HCT116 (cell line): ENCODE results near the gene DNAJC4. TPM values are rescaled to one million over a fixed set of nuclear protein-coding genes. Genes with fewer than 3 reads are reported as not detected.

Source experiments
- ATAC-seq: fragments of 200-7000 bp; cut with Tn5 transposase; 2 replicates; pipeline ENCODE4 v1.9.1; 2020; ENCODE audit warnings: mild to moderate bottlenecking, moderate library complexity
- BruUV-seq: library from RNA; stranded (reverse); fragments of 400-500 nt; replicated peaks from 2 replicates; lab custom pipeline; 2021; lab: Mats Ljungman, UMichigan
- CTCF ChIA-PET: fragments of 300-600 bp; sonication (Branson Sonifier 250); formaldehyde crosslinking; loops from one replicate; lab custom pipeline; 2021; ENCODE audit warnings: antibody characterized with exemption; lab: Charles Lee
- POLR2A ChIA-PET: fragments of 300-600, 350-600 bp; sonication (Branson Sonifier 250); formaldehyde crosslinking; loops from one replicate; lab custom pipeline; 2021; ENCODE audit warnings: antibody characterized with exemption; lab: Charles Lee
- RAD21 ChIA-PET, 2 experiments: fragments of 300-600 bp; sonication (Branson Sonifier 250); formaldehyde crosslinking; loops; one replicate each; lab custom pipeline; 2023; ENCODE audit warnings: low total read pairs in 2 of 2; ENCODE audit not compliant: uncharacterized antibody in 2 of 2, unreplicated experiment in 2 of 2, low non-redundant PET in 1 of 2; lab: Charles Lee
- DNase-seq: peaks from one replicate; pipeline ENCODE4 v3.0.0-alpha.2; 2010; ENCODE audit warnings: low read depth, low spot score
- H2AFZ ChIP-seq: fragments of 200-600 bp; shearing (Covaris generic), sonication (generic); 2 replicates; pipeline ENCODE4 v1.6.1; 2017; ENCODE audit warnings: low read depth, mixed run types, mixed read lengths, antibody characterized with exemption, low read length; ENCODE audit not compliant: poor library complexity, severe bottlenecking
- H3K27ac ChIP-seq: 2 replicates; pipeline ENCODE4 v1.5.1; 2012; ENCODE audit warnings: low read depth, low read length
- H3K27me3 ChIP-seq: fragments of 200-600 bp; sonication (generic); 2 replicates; pipeline ENCODE4 v1.6.1; 2016; ENCODE audit warnings: mixed run types, low read length, mixed read lengths; ENCODE audit not compliant: insufficient read depth
- H3K36me3 ChIP-seq, 2 experiments: fragments of 200-500 bp in 1 of 2; fragments of 200-600 bp in 1 of 2; sonication (Bioruptor generic) in 1 of 2; sonication (generic) in 1 of 2; 2 replicates each; pipeline versions ENCODE4 v1.5.1 to v1.6.1; 2014 to 2016; ENCODE audit warnings: low read length in 2 of 2, inconsistent platforms in 1 of 2, mixed read lengths in 1 of 2, mixed run types in 1 of 2; ENCODE audit not compliant: insufficient read depth in 2 of 2, control insufficient read depth in 1 of 2
- H3K4me1 ChIP-seq, 2 experiments: fragments of 200-600 bp in 1 of 2; sonication (generic) in 1 of 2; 2 replicates each; pipeline versions ENCODE4 v1.5.1 to v1.6.1; 2012 to 2017; ENCODE audit warnings: low read length in 2 of 2, inconsistent platforms in 1 of 2, mild to moderate bottlenecking in 1 of 2, mixed read lengths in 1 of 2, mixed run types in 1 of 2, moderate library complexity in 1 of 2; ENCODE audit not compliant: insufficient read depth in 2 of 2, control insufficient read depth in 1 of 2
- H3K4me2 ChIP-seq: fragments of 200-600 bp; sonication (generic); 2 replicates; pipeline ENCODE4 v1.6.1; 2017; ENCODE audit warnings: mixed run types, low read length, mixed read lengths
- H3K4me3 ChIP-seq, 2 experiments: fragments of 200-600 bp in 1 of 2; sonication (generic) in 1 of 2; replicated peaks in 1 of 2; 2 replicates each; pipeline ENCODE4 v1.5.1; 2011 to 2016; ENCODE audit warnings: low read length in 2 of 2, control low read depth in 1 of 2, low read depth in 1 of 2, mild to moderate bottlenecking in 1 of 2, mixed read lengths in 1 of 2, mixed run types in 1 of 2
- H3K79me2 ChIP-seq: fragments of 200-600 bp; sonication (generic); 2 replicates; pipeline ENCODE4 v1.6.1; 2017; ENCODE audit warnings: mild to moderate bottlenecking, mixed run types, low read length, moderate library complexity, mixed read lengths; ENCODE audit not compliant: insufficient read depth
- H3K9ac ChIP-seq: fragments of 200-600 bp; sonication (generic); 2 replicates; pipeline ENCODE4 v1.6.1; 2016; ENCODE audit warnings: low read length, mixed read lengths
- H3K9me2 ChIP-seq: fragments of 200-600 bp; sonication (generic), shearing (Covaris generic); 2 replicates; pipeline ENCODE4 v1.6.1; 2017; ENCODE audit warnings: mixed run types, mild to moderate bottlenecking, moderate library complexity; ENCODE audit not compliant: insufficient read depth
- H3K9me3 ChIP-seq, 2 experiments: fragments of 200-500 bp in 1 of 2; fragments of 200-600 bp in 1 of 2; sonication (Bioruptor generic) in 1 of 2; sonication (generic) in 1 of 2; 2 replicates each; pipeline ENCODE4 v1.6.1; 2014 to 2017; ENCODE audit warnings: low read length in 2 of 2, mixed read lengths in 2 of 2, inconsistent platforms in 1 of 2, low read depth in 1 of 2, mild to moderate bottlenecking in 1 of 2, mixed run types in 1 of 2, moderate library complexity in 1 of 2; ENCODE audit not compliant: control insufficient read depth in 1 of 2, insufficient read depth in 1 of 2
- H4K20me1 ChIP-seq: fragments of 200-600 bp; sonication (generic), shearing (Covaris generic); 2 replicates; pipeline ENCODE4 v1.6.1; 2017; ENCODE audit warnings: mixed run types, mild to moderate bottlenecking, moderate library complexity; ENCODE audit not compliant: insufficient read depth
- EGR1 ChIP-seq: IDR thresholded peaks from 2 replicates; pipeline ENCODE4 v1.6.1; 2012; ENCODE audit warnings: low read depth
- ELF1 ChIP-seq: IDR thresholded peaks from 2 replicates; pipeline ENCODE4 v1.6.1; 2012; ENCODE audit warnings: low read depth, borderline replicate concordance
- EZH2 ChIP-seq: fragments of 200-600 bp; sonication (generic); IDR thresholded peaks from 2 replicates; pipeline ENCODE4 v1.6.1; 2017; ENCODE audit warnings: antibody characterized with exemption, mixed run types
- EZH2phosphoT487 ChIP-seq: fragments of 200-600 bp; IDR thresholded peaks from 2 replicates; pipeline ENCODE4 v1.6.1; 2018; ENCODE audit warnings: antibody characterized with exemption, borderline replicate concordance
- JUND ChIP-seq: IDR thresholded peaks from 2 replicates; pipeline ENCODE4 v1.6.1; 2012
- POLR2AphosphoS5 ChIP-seq: IDR thresholded peaks from 2 replicates; pipeline ENCODE4 v1.6.1; 2011; ENCODE audit warnings: mild to moderate bottlenecking, low read depth, low read length, moderate library complexity
- SIN3A ChIP-seq: IDR thresholded peaks from 2 replicates; pipeline ENCODE4 v1.6.1; 2012; ENCODE audit warnings: low read depth
- SP1 ChIP-seq: IDR thresholded peaks from 2 replicates; pipeline ENCODE4 v1.6.1; 2012; ENCODE audit warnings: low read depth
- SRF ChIP-seq: IDR thresholded peaks from 2 replicates; pipeline ENCODE4 v1.6.1; 2012; ENCODE audit warnings: low read depth
- YY1 ChIP-seq: IDR thresholded peaks from 2 replicates; pipeline ENCODE4 v1.6.1; 2011; ENCODE audit warnings: low read length, low read depth, moderate library complexity, mild to moderate bottlenecking; ENCODE audit not compliant: insufficient replicate concordance; ENCODE audit errors: extremely low read depth
- ZFX ChIP-seq: fragments of 450-650 bp; IDR thresholded peaks from 2 replicates; pipeline ENCODE4 v1.6.1; 2017
- intact Hi-C: fragments of 100-400 bp; cut with micrococcal nuclease; formaldehyde crosslinking; loops from 2 replicates; pipeline ENCODE4 v1.10.0; 2022
- total RNA-seq: library from RNA; stranded (reverse); gene quantifications from one replicate; pipeline ENCODE4 v1.2.1, GENCODE V29; 2021; ENCODE audit not compliant: unreplicated experiment
- TF ChIP-seq, protein P1 (sequence below): IDR thresholded peaks from 2 replicates; pipeline ENCODE4 v1.6.1; 2012; ENCODE audit warnings: low read depth
- TF ChIP-seq, protein P2 (sequence below): IDR thresholded peaks from 2 replicates; pipeline ENCODE4 v1.6.1; 2012
- TF ChIP-seq, protein P3 (sequence below), 3 experiments: fragments of 200-600 bp in 1 of 3; sonication (generic) in 1 of 3; IDR thresholded peaks in 2 of 3; conservative IDR thresholded peaks in 1 of 3; 2 replicates each; pipeline ENCODE4 v1.5.1; 2012 to 2017; ENCODE audit warnings: low read depth in 2 of 3, low read length in 2 of 3, antibody characterized with exemption in 1 of 3, borderline replicate concordance in 1 of 3, control low read depth in 1 of 3, mild to moderate bottlenecking in 1 of 3, mixed read lengths in 1 of 3, mixed run types in 1 of 3, moderate library complexity in 1 of 3; ENCODE audit not compliant: insufficient read depth in 1 of 3

The DNAJC4 gene
- total RNA-seq, 1 experiment from 2014 or later = 25.8 TPM

DNA sequence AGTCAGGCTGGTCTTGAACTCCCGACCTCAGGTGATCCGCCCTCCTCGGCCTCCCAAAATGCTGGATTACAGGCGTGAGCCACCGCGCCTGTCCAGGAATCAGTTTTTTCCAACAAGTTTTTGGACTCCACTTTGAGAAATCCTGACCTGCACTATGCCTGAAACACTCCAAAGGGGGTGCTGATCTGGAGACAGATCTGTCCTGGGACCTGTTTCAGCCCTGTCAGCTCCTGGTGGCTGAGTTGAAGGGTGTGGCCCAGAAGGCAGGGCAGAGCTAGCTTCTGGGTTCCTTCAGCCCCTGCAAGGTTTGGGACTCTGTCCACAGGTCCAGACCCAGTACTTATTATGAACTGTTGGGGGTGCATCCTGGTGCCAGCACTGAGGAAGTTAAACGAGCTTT is 1.2 kb downstream of the DNAJC4 start:
- DNase-seq (no peak), ATAC-seq (no peak)
- Histone ChIP-seq H2AFZ (no peak overlapping the region), H3K9ac (0 out of 2 replicates have a peak overlapping the region, but pooled peaks have one; percentile 20), H3K27ac (peak overlapping the region; percentile 8; the same call in 1 of the 2 replicates), H4K20me1 (no peaks in the 10 kb centered on the region), H3K9me2 (no peaks in the 10 kb centered on the region), H3K27me3 (no peaks in the 10 kb centered on the region), H3K4me3 (no peak overlapping the region), H3K4me1 (peaks cover 30 to 72% of the 10 kb centered on the region in 2 experiments), H3K4me2 (peak overlapping the region; percentile 99), H3K9me3 (no peaks in the 10 kb centered on the region), H3K79me2 (peaks cover 19% of the 10 kb centered on the region), H3K36me3 (no peaks in the 10 kb centered on the region)
- ChIA-PET CTCF (no interaction called here), RAD21 (interaction anchor here in 1 of 2 experiments (0.6 kb wide), 1 partner anchor 43 kb away, joined by 3 read pairs; no protein-coding TSS in a partner anchor), POLR2A (interaction anchor here (0.5 to 3.1 kb wide), 4 partner anchors 8 to 52 kb away, joined by 3 to 11 read pairs (median 5); partner anchors contain the start of gene FKBP2)
- BruUV-seq = no TSS peak
- intact Hi-C loops = no loop called here
- TF ChIP-seq POLR2AphosphoS5 = no peak
- no peak for TF ChIP-seq ZFX
- TF ChIP-seq SRF = no peak
- no peak for TF ChIP-seq SP1
- no peak for TF ChIP-seq SIN3A
- TF ChIP-seq, protein P1, sequence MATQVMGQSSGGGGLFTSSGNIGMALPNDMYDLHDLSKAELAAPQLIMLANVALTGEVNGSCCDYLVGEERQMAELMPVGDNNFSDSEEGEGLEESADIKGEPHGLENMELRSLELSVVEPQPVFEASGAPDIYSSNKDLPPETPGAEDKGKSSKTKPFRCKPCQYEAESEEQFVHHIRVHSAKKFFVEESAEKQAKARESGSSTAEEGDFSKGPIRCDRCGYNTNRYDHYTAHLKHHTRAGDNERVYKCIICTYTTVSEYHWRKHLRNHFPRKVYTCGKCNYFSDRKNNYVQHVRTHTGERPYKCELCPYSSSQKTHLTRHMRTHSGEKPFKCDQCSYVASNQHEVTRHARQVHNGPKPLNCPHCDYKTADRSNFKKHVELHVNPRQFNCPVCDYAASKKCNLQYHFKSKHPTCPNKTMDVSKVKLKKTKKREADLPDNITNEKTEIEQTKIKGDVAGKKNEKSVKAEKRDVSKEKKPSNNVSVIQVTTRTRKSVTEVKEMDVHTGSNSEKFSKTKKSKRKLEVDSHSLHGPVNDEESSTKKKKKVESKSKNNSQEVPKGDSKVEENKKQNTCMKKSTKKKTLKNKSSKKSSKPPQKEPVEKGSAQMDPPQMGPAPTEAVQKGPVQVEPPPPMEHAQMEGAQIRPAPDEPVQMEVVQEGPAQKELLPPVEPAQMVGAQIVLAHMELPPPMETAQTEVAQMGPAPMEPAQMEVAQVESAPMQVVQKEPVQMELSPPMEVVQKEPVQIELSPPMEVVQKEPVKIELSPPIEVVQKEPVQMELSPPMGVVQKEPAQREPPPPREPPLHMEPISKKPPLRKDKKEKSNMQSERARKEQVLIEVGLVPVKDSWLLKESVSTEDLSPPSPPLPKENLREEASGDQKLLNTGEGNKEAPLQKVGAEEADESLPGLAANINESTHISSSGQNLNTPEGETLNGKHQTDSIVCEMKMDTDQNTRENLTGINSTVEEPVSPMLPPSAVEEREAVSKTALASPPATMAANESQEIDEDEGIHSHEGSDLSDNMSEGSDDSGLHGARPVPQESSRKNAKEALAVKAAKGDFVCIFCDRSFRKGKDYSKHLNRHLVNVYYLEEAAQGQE = no peak
- TF ChIP-seq, protein P2, sequence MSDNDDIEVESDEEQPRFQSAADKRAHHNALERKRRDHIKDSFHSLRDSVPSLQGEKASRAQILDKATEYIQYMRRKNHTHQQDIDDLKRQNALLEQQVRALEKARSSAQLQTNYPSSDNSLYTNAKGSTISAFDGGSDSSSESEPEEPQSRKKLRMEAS = no peak
- TF ChIP-seq, protein P3, sequence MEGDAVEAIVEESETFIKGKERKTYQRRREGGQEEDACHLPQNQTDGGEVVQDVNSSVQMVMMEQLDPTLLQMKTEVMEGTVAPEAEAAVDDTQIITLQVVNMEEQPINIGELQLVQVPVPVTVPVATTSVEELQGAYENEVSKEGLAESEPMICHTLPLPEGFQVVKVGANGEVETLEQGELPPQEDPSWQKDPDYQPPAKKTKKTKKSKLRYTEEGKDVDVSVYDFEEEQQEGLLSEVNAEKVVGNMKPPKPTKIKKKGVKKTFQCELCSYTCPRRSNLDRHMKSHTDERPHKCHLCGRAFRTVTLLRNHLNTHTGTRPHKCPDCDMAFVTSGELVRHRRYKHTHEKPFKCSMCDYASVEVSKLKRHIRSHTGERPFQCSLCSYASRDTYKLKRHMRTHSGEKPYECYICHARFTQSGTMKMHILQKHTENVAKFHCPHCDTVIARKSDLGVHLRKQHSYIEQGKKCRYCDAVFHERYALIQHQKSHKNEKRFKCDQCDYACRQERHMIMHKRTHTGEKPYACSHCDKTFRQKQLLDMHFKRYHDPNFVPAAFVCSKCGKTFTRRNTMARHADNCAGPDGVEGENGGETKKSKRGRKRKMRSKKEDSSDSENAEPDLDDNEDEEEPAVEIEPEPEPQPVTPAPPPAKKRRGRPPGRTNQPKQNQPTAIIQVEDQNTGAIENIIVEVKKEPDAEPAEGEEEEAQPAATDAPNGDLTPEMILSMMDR (IDR thresholded peaks at IDR 0.05 in 2 of 3, conservative IDR thresholded peaks at IDR 0.05 in 1 of 3; ENCODE audit: borderline replicate concordance in 1 of 3, insufficient read depth in 1 of 3, low read depth in 2 of 3, low read length in 2 of 3) = no peak
- no peak for TF ChIP-seq YY1
- no peak for TF ChIP-seq ELF1
- TF ChIP-seq EZH2 = no peak
- no peak for TF ChIP-seq JUND
- no peak for TF ChIP-seq EGR1
- TF ChIP-seq EZH2phosphoT487 = no peak
